Gastrocnemius medialis (tissue), 4 donors: ENCODE results near the gene SHISA8.

Experiments
- CTCF ChIP-seq, 5 experiments: fragments of 450-650 bp in 3 of 5; fragments of 200-600 bp in 2 of 5; sonication (generic) in 2 of 5; IDR thresholded peaks in 4 of 5; conservative IDR thresholded peaks in 1 of 5; 1 replicate in 4 of 5; 2 replicates in 1 of 5; pipeline ENCODE4 v1.5.1; 2016 to 2019; ENCODE audit warnings: antibody characterized with exemption in 5 of 5, mild to moderate bottlenecking in 3 of 5, moderate library complexity in 3 of 5
- POLR2A ChIP-seq, 2 donors: fragments of 450-650 bp; IDR thresholded peaks; one replicate each; pipeline ENCODE4 v1.6.1; 2017; ENCODE audit warnings: antibody characterized with exemption in 2 of 2, mild to moderate bottlenecking in 2 of 2, moderate library complexity in 2 of 2

- no peak for TF ChIP-seq CTCF (IDR thresholded peaks at IDR 0.05 in 4 of 5, conservative IDR thresholded peaks at IDR 0.05 in 1 of 5)
- TF ChIP-seq POLR2A (IDR thresholded peaks at IDR 0.05): no peak
Observed at GRCh38 chr22:41891407-41891806, 23.5 kb downstream of the SHISA8 start.
